Measurements from ENCODE around the gene DHRS4L2.
"Not testable (repeated sequence)": the region's sequence is repeated elsewhere in the genome, so short reads cannot be mapped to it uniquely, and the experiment has no call there.

DHRS4L2 gene

GRCh38 chr14:23953464-23954278 is 35.1 kb upstream of the DHRS4L2 start, which contains the start of gene DHRS4:
TSS of gene DHRS4 (plus strand) at chr14:23953770. CDS start at chr14:23953789, 19 bp downstream.
- H3K4me3 ChIP-seq (ENCODE audit: low read depth, low read length) = peak within 1 kb of the TSS; percentile 95
- H3K9me3 ChIP-seq (ENCODE audit: control insufficient read depth, insufficient read depth, low read length) = no peaks in the 10 kb centered on the region
- H3K27ac ChIP-seq (ENCODE audit: low read depth, low read length) = peak within 1 kb of the TSS; percentile 70
- peaks cover 2% of the 10 kb centered on the region; the same call in 1 of the 2 replicates for H3K4me1 ChIP-seq (ENCODE audit: control insufficient read depth, insufficient read depth, low read length)
- H3K9ac ChIP-seq (ENCODE audit: low read depth, low read length) = peak within 1 kb of the TSS; percentile 45
- no peaks in the 10 kb centered on the region for H3K27me3 ChIP-seq (ENCODE audit: control insufficient read depth, insufficient read depth, low read length)
- H3K36me3 ChIP-seq (ENCODE audit: control insufficient read depth, insufficient read depth, low read length) = no peaks in the 10 kb centered on the region

- Histone ChIP-seq H3K9ac (ENCODE audit: low read depth, low read length) (peak overlapping the region; percentile 45; the same call in 1 of the 2 replicates), H3K4me3 (ENCODE audit: low read depth, low read length) (peak overlapping the region; percentile 95)
- H3K9me3 ChIP-seq (ENCODE audit: control insufficient read depth, insufficient read depth, low read length); H3K27me3 ChIP-seq (ENCODE audit: control insufficient read depth, insufficient read depth, low read length); H3K36me3 ChIP-seq (ENCODE audit: control insufficient read depth, insufficient read depth, low read length); H3K4me1 ChIP-seq (ENCODE audit: control insufficient read depth, insufficient read depth, low read length); H3K27ac ChIP-seq (ENCODE audit: low read depth, low read length): not testable (repeated sequence)
Measured at GRCh38 chr14:23954279-23954614, 34.5 kb upstream of the DHRS4L2 start.

- H3K4me3 ChIP-seq (ENCODE audit: low read depth, low read length); H3K27ac ChIP-seq (ENCODE audit: low read depth, low read length); H3K4me1 ChIP-seq (ENCODE audit: control insufficient read depth, insufficient read depth, low read length); H3K27me3 ChIP-seq (ENCODE audit: control insufficient read depth, insufficient read depth, low read length); H3K9me3 ChIP-seq (ENCODE audit: control insufficient read depth, insufficient read depth, low read length); H3K36me3 ChIP-seq (ENCODE audit: control insufficient read depth, insufficient read depth, low read length); H3K9ac ChIP-seq (ENCODE audit: low read depth, low read length): not testable (repeated sequence)
Measured at GRCh38 chr14:23954965-23955364, 33.8 kb upstream of the DHRS4L2 start.

- H3K27me3 ChIP-seq (ENCODE audit: control insufficient read depth, insufficient read depth, low read length); H3K9me3 ChIP-seq (ENCODE audit: control insufficient read depth, insufficient read depth, low read length); H3K36me3 ChIP-seq (ENCODE audit: control insufficient read depth, insufficient read depth, low read length); H3K27ac ChIP-seq (ENCODE audit: low read depth, low read length); H3K4me1 ChIP-seq (ENCODE audit: control insufficient read depth, insufficient read depth, low read length); H3K4me3 ChIP-seq (ENCODE audit: low read depth, low read length); H3K9ac ChIP-seq (ENCODE audit: low read depth, low read length): not testable (repeated sequence)
Measured at GRCh38 chr14:23955811-23956210, 32.9 kb upstream of the DHRS4L2 start.

- not testable (repeated sequence) for H3K27me3 ChIP-seq (ENCODE audit: control insufficient read depth, insufficient read depth, low read length); H3K36me3 ChIP-seq (ENCODE audit: control insufficient read depth, insufficient read depth, low read length); H3K9me3 ChIP-seq (ENCODE audit: control insufficient read depth, insufficient read depth, low read length); H3K9ac ChIP-seq (ENCODE audit: low read depth, low read length); H3K4me3 ChIP-seq (ENCODE audit: low read depth, low read length); H3K27ac ChIP-seq (ENCODE audit: low read depth, low read length); H3K4me1 ChIP-seq (ENCODE audit: control insufficient read depth, insufficient read depth, low read length)
Measured at GRCh38 chr14:23957913-23958569, 30.7 kb upstream of the DHRS4L2 start.

- H3K9me3 ChIP-seq (ENCODE audit: control insufficient read depth, insufficient read depth, low read length); H3K27me3 ChIP-seq (ENCODE audit: control insufficient read depth, insufficient read depth, low read length); H3K36me3 ChIP-seq (ENCODE audit: control insufficient read depth, insufficient read depth, low read length); H3K4me3 ChIP-seq (ENCODE audit: low read depth, low read length); H3K27ac ChIP-seq (ENCODE audit: low read depth, low read length); H3K4me1 ChIP-seq (ENCODE audit: control insufficient read depth, insufficient read depth, low read length); H3K9ac ChIP-seq (ENCODE audit: low read depth, low read length): not testable (repeated sequence)
Measured at GRCh38 chr14:23960899-23961298, 27.8 kb upstream of the DHRS4L2 start.

GRCh38 chr14:23961704-23962103 is 27.0 kb upstream of the DHRS4L2 start:
- not testable (repeated sequence) for H3K4me1 ChIP-seq (ENCODE audit: control insufficient read depth, insufficient read depth, low read length); H3K27ac ChIP-seq (ENCODE audit: low read depth, low read length); H3K9me3 ChIP-seq (ENCODE audit: control insufficient read depth, insufficient read depth, low read length); H3K4me3 ChIP-seq (ENCODE audit: low read depth, low read length); H3K9ac ChIP-seq (ENCODE audit: low read depth, low read length); H3K27me3 ChIP-seq (ENCODE audit: control insufficient read depth, insufficient read depth, low read length); H3K36me3 ChIP-seq (ENCODE audit: control insufficient read depth, insufficient read depth, low read length)

GRCh38 chr14:23969130-23969480 is 19.6 kb upstream of the DHRS4L2 start:
- not testable (repeated sequence) for H3K9ac ChIP-seq (ENCODE audit: low read depth, low read length); H3K4me3 ChIP-seq (ENCODE audit: low read depth, low read length); H3K27me3 ChIP-seq (ENCODE audit: control insufficient read depth, insufficient read depth, low read length)

GRCh38 chr14:23969481-23970282 is 19.0 kb upstream of the DHRS4L2 start:
- not testable (repeated sequence) for H3K9me3 ChIP-seq (ENCODE audit: control insufficient read depth, insufficient read depth, low read length); H3K27me3 ChIP-seq (ENCODE audit: control insufficient read depth, insufficient read depth, low read length); H3K36me3 ChIP-seq (ENCODE audit: control insufficient read depth, insufficient read depth, low read length); H3K9ac ChIP-seq (ENCODE audit: low read depth, low read length); H3K27ac ChIP-seq (ENCODE audit: low read depth, low read length); H3K4me1 ChIP-seq (ENCODE audit: control insufficient read depth, insufficient read depth, low read length)
- H3K4me3 ChIP-seq (ENCODE audit: low read depth, low read length) = peak overlapping the region; percentile 37; the same call in 1 of the 2 replicates

More at GRCh38 chr14:23969130-23969480, 19.6 kb upstream of the DHRS4L2 start:
- not testable (repeated sequence) for H3K27ac ChIP-seq (ENCODE audit: low read depth, low read length); H3K4me1 ChIP-seq (ENCODE audit: control insufficient read depth, insufficient read depth, low read length); H3K36me3 ChIP-seq (ENCODE audit: control insufficient read depth, insufficient read depth, low read length); H3K9me3 ChIP-seq (ENCODE audit: control insufficient read depth, insufficient read depth, low read length)

- not testable (repeated sequence) for H3K4me3 ChIP-seq (ENCODE audit: low read depth, low read length); H3K36me3 ChIP-seq (ENCODE audit: control insufficient read depth, insufficient read depth, low read length); H3K27me3 ChIP-seq (ENCODE audit: control insufficient read depth, insufficient read depth, low read length)
Measured at GRCh38 chr14:23970283-23970659, 18.5 kb upstream of the DHRS4L2 start.

GRCh38 chr14:23973178-23973577 is 15.6 kb upstream of the DHRS4L2 start:
- not testable (repeated sequence) for H3K9ac ChIP-seq (ENCODE audit: low read depth, low read length); H3K4me3 ChIP-seq (ENCODE audit: low read depth, low read length); H3K36me3 ChIP-seq (ENCODE audit: control insufficient read depth, insufficient read depth, low read length); H3K9me3 ChIP-seq (ENCODE audit: control insufficient read depth, insufficient read depth, low read length); H3K4me1 ChIP-seq (ENCODE audit: control insufficient read depth, insufficient read depth, low read length); H3K27me3 ChIP-seq (ENCODE audit: control insufficient read depth, insufficient read depth, low read length); H3K27ac ChIP-seq (ENCODE audit: low read depth, low read length)

More at GRCh38 chr14:23970283-23970659, 18.5 kb upstream of the DHRS4L2 start:
- not testable (repeated sequence) for H3K9me3 ChIP-seq (ENCODE audit: control insufficient read depth, insufficient read depth, low read length); H3K4me1 ChIP-seq (ENCODE audit: control insufficient read depth, insufficient read depth, low read length); H3K9ac ChIP-seq (ENCODE audit: low read depth, low read length); H3K27ac ChIP-seq (ENCODE audit: low read depth, low read length)
